Sciatic nerve (tissue), 1 donor: ENCODE results near the gene TRIML1. TPM values are rescaled to one million over a fixed set of nuclear protein-coding genes. Genes with fewer than 3 reads are reported as not detected.

Source experiments
- total RNA-seq: library from RNA; stranded (reverse); fragmentation: NEBNext Ultra II Directional; extraction: Animal tissue kit (Norgen Biotek cat#: 25700); gene quantifications from one replicate; pipeline ENCODE4 v1.2.1, GENCODE V29; 2021
- donor health status: DM: no; HTN: no; CAD: no.

TRIML1 gene
- total RNA-seq, 1 donor from 2014 or later = not detected

Other genes with a start within 250 kb of the TRIML1 start
- gene ZFP42, start 143.7 kb upstream of the TRIML1 start, total RNA-seq = not detected
- gene TRIML2, start 29.8 kb upstream of the TRIML1 start, total RNA-seq = not detected